Embryonic facial prominence (tissue), 1 donor: Measurements from ENCODE around the gene SRR.
"Not testable (repeated sequence)": the region's sequence is repeated elsewhere in the genome, so short reads cannot be mapped to it uniquely, and the experiment has no call there.

Source experiments
- DNase-seq: peaks from one replicate; pipeline ENCODE4 v3.0.0-alpha.2; 2016; ENCODE audit errors: extremely low spot score

The SRR gene

DNA sequence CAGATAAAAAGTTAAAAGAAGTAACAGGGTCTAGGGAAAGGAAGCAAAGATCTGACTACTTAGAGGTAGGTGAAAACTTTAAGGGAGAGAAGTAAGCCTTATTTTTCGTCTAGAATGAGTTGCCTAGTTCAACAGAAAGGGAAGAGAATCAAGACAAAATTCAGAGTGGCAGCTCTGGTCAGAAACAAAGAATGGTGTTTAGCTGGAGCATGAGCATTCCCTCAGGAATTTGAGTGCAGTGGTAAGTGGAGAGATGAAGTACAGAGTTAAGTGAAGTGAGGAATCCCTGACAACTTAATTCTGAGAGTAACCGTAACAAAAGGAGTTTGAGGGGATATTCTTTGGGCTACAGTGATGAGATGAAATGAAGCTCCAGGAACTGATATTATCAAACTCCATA, 11.7 kb upstream of the SRR start:
- DNase-seq: no peak

DNA sequence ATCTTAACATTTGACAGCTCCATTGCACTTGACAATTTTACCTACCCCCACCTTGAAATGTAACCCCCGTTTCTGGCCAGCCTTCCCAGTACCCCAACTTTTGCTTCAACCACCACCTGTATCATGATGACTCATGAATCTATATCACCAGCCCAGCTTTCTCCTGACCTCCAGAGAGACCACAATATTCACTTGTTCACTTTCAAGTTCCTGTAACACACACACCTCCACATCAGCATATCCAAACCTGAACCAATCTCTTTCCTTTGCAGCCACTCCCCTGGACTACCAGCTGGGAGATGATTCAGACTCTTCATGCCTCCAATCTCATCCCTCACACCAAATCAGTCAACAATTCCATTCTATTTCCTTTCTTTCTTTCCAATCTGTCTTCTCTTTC, 8.2 kb upstream of the SRR start:
- DNase-seq: no peak

DNA sequence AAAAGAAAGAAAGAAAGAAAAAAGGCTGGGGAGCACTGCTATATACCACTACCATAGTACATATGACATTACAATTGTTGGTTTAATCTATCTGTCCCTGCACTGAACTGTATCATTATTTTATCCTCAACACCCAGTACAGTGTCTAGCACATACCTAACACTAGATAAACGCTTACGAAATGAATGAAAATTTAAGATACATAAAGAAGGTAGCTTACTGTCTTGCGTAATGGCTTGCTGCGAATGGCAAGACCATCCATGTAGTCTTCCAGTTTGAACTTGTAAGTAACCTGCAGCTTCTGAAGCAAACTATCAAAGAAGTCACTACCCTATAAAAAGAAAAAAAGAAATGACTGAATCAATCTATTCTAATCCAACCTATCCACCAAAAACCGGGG, 6.7 kb upstream of the SRR start:
- no peak for DNase-seq

DNA sequence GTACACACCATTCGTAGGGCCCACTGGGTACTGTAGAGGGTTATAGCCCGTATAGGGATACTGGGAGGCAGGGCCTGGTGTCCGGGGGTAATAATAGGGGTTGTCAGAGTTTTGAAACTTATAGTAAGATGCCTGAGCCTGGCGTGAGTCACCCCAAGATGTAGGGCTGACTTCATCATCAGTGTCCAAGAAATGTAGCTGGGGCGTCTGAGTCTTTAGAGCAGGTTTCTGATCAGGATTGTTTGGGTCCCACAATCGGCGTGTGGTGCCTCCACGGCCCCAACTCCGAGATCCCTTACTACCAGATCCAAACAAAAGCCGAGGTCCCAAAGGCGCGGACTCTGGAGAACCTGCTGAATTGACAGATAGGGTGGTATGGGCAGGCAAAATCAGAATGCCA, 4.6 kb upstream of the SRR start:
- no peak for DNase-seq

DNA sequence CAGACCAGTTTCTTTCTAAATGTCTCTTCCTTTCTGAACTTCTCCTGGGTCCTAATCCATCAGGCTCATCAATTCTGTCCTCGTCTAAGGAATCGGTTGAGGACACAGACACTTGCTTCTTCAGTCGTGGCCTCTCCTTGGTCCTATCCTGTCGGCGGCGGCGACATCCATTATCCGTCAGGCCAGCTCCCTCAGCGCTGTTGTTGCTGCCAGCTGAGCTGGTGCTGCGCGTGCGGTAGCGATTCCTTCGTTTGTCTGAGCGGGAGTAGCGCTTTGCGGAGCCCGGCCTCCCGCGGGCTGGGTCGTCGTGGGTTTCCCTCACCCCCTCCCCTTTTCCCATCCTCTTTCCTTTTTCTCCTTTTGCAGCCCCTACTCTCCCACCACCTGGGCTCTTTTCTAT, 4.0 kb upstream of the SRR start:
- DNase-seq: no peak

DNA sequence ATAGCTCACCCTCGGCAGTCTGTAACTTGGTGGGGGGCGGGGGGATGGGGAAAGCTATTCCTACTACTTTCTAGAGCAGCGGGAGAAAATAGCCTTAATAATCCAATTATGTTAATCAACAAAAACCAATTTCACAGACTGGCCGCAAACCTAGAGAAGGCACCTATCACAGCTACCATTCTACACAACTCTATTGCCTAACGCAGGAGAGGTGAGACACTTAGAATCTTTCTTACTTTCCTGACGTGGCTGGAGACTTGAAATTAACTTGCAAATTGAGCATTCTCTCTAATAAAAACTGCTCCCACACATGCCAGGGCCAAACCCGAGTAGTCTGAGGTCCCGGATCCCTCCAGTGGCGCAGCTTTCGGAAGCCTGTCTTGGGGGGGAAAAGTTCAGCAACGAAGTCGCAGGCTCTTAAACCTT, 959 bp upstream of the SRR start:
- DNase-seq: no peak

DNA sequence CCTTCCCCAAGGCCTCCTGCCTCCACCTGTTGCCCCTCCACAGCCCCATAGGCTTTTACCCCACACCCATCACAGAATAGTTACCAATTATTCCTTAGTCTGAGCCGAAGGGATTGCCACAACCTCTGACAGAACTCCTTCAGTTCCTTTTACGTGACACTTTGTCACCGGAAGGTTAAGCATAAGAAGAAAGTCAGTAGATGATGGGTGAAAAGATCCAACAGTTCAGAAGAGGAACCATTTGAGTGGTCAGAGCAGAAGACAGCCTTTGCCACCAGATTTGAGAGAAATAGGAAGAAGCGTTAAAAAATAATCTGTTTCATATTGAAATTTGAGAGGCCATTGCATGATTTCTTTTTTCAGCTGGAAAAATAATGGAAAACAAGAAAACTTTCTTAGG, 1.2 kb downstream of the SRR start:
- no peak for DNase-seq

DNA sequence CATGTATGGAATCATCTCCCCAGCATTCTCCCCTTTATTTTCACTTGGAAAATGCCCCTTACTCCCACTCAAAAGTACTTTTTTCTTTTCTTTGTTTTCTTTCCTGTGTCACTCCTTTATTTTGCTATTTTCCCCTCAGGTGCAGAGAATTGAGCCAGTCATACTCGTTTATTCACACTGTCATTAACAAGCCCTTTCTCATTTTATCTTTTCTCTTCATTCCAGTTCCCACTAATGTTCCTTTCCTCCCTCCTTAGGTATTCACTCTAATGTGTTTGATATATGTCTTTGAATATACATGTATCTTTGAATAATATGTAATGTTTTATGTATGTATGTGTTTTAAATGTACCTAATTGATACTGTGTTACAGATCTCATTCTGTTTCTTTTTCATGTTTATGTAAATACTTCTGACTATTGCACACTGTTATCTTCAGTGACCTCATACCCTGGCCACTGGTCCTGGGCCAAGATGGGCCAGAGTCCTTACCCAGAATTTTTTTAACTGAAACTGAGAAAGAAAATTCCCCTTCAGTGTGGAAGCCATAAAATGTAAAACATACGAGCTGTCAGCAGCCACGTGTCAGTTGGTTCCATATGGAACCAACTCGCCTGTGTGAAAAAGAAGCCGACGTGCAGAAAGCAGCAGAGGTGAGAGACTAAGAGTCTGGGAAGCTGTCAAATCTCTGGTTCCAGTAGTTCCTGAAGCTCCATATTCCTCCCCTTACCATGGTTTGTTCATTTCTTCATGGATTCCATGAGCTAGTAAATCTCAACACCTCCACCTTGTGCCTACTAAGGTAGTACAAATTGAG, 5.8 kb downstream of the SRR start:
- DNase-seq: no peak

DNA sequence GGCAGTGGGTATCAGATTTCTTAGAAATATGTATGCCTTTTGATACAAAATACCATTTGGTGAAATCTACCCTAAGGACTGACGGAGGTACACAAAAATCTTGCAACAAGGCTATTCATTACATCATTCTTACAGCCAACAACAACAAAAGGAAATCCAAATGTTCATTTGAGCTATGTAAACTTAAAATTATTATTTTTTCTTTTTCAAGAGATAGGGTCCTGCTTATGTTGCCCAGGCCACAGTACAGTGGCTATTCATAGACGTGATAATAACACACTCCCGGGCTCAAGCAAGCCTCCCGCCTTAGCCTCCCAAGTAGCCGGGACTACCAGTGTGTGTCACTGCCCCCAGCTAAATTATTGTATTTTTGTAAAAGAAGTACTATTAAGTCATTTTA, 9.0 kb downstream of the SRR start:
- DNase-seq: no peak

DNA sequence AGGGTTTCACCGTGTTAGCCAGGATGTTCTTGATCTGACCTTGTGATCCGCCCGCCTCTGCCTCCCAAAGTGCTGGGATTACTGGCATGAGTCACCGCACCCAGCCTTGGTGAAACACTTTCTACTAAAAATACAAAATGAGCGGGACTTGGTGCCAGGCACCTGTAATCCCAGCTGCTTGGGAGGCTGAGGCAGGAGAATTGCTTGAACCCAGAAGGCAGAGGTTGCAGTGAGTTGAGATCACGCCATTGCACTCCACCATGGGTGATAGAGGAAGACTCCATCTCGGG, 13.1 kb downstream of the SRR start:
- not testable (repeated sequence) for DNase-seq

DNA sequence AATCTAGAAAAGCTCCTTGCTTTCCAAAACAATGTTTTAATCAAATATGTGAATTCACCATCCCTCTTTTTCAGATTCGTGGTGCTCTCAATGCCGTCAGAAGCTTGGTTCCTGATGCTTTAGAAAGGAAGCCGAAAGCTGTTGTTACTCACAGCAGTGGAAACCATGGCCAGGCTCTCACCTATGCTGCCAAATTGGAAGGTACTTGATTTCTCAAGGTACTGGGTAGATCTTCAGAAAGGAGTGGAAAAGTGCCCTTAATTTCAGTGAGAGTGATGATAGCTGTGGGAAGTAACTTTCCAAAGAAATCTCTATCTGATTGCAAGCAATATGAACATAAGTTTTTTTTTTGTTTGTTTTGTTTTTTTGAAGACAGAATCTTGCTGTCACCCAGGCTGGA, 14.0 kb downstream of the SRR start:
- DNase-seq: no peak

DNA sequence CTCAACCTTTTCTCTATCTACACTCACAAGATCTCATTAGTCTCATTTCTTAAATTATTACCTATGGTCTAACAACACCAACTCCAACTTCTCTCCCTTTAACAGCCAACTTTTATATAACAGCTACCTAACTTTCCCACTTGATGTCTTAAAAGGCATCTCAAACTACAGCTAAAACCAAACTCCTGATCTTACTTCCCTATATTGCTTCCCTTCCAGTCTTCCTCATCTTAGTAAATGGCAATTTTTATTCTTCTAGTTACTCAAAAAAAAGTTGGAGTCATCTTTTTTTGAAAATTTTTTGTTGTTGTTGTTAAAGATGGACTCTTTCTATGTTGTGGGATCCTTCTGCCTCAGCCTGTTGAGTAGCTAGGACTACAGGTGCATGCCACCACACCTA, 15.3 kb downstream of the SRR start:
- DNase-seq: no peak

DNA sequence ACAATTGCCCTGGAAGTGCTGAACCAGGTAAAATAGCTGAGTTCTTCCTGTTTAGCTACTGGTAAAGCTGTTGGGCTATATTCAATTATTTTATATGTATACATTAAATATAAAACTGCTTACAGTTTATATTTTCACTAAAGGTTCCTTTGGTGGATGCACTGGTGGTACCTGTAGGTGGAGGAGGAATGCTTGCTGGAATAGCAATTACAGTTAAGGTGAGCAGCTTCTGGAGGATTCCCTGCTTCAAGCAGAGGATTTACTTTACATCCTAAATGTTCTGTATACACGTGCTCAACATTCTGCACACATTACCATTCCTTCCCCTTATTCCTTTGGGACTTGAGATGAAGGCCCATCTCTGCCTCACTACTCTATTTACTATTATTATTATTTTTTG, 17.6 kb downstream of the SRR start:
- DNase-seq: no peak

DNA sequence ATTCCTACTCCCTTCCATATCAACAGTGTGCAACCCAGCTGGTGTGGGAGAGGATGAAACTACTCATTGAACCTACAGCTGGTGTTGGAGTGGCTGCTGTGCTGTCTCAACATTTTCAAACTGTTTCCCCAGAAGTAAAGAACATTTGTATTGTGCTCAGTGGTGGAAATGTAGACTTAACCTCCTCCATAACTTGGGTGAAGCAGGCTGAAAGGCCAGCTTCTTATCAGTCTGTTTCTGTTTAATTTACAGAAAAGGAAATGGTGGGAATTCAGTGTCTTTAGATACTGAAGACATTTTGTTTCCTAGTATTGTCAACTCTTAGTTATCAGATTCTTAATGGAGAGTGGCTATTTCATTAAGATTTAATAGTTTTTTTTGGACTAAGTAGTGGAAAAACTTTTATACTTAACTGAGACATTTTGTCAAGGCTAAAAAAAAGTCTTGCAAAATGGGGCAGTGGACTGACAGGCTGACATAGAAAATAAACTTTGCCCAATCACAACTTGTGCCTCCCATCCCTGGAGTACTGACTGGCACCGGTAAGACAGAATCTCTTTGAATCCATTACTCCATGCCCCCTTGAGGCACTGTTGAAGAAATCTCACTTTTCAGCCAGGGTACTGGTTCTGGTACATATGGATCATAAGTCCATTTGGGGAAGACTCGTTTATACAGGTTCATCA, 20.0 kb downstream of the SRR start:
- DNase-seq: no peak

DNA sequence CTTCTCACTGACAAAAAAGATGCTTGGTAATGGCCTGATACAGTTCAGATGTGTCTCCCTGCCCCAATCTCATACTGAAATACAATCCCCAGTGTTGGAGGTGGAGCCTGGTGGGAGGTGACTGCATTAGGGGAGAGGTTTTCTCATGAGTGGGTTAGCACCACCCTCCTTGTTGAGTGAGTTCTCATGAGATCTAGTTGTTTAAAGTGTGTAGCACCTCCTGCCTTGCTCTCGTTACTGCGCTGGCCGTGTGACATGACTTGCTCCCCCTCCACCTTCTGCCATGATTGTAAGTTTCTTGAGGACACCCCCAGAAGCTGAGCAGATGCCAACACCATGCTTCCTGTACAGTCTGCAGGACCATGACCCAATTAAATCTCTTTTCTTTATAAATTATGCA, 27.6 kb downstream of the SRR start:
- no peak for DNase-seq

DNA sequence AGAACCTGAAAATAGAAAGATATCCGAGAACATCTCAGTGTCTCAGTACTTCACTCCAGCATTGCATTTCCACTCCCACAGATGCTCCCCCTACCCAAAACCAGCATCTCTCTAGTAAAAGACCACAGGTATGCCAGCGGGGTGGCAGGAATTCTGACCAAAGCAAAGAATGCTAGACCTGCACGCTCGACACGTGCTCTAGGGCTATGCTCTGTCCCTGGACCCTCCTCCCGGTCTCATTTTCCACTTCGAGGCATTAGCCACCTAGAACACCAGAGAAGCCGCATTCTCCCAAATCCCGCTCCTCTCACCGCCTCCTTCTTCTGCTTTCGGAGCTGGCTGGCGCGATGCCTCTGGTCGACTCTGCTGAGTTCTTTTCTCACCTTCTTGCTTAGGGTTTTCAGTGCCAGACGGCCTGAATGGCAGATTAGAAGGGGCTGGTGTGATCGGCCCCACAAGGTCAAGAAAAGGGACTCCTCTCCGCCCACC, 32.0 kb downstream of the SRR start:
- DNase-seq: no peak

DNA sequence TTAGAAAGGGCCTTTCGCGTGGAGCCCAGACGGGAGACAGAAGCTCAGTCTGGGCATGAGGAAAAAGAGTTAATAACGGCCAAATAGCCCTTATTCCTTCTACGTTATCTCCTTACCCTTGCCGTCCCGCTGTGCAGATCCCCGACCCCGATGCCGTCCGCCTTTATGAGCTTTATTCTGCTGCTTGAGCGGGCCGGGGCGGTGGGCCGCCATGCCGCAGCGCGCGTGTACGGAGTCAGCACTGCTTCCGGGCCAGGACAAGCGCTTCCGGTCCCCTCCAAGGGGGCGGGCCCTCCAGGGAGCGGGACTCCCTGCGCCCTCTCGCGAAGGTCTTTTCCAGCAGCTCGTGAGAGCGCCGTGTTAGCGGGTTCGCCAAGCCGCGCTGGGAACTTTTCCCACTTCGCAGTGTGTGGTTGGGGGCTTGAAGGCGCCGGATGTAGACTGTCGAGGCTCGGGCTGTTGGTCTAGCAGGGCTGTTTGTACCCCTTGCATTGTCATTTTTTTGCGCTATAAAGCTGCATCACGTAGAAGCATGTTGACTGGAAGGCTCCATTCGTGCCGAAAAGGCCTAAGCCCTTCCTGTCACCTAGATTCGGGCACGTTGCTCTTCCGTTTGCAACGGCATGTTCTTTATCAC, 32.6 kb downstream of the SRR start, which contains the start of gene TSR1:
TSR1 (minus strand) TSS at position 243 of the 637 bp plus-strand sequence; CDS start at position 213, 30 bp downstream.
- DNase-seq: peak; percentile 86

DNA sequence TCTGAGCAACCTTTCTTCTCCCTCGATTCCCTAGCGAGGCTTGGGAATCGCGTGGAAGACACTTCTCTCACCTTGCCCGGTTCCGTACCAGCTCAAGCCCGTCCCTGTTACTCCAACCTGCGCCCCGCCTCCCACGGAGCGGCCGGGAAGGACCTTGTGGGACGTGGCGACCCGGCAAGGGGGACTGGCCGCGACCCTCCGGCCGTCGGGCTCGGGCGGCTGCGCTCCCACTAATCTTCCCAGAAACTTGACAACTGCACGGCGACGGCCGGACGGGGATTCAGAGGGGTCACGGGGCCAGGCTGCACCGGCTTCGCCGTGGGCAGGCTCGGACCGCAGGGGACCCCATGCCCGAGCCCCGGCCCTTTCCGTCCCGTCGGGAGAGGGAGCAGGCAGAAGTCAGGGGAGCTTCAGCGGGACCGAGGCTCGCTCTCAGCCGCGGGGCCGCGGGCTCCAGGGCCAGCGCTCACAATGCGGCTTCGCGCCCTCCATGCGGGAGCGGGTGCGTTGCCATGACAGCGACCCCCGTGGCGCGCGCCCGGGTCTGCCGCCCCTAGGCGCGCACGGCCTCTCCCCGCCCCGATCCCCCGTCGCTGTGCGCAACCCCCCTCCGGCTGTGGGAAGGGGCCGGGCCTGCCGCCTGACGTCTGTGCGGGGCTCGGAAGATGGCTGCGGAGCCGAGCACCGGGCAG, 33.2 kb downstream of the SRR start, which contains the start of gene SGSM2:
SGSM2 (plus strand) TSS at position 650 of the 692 bp plus-strand sequence. CDS start 188 bp downstream, outside the sequence.
- DNase-seq: peak; percentile 59

DNA sequence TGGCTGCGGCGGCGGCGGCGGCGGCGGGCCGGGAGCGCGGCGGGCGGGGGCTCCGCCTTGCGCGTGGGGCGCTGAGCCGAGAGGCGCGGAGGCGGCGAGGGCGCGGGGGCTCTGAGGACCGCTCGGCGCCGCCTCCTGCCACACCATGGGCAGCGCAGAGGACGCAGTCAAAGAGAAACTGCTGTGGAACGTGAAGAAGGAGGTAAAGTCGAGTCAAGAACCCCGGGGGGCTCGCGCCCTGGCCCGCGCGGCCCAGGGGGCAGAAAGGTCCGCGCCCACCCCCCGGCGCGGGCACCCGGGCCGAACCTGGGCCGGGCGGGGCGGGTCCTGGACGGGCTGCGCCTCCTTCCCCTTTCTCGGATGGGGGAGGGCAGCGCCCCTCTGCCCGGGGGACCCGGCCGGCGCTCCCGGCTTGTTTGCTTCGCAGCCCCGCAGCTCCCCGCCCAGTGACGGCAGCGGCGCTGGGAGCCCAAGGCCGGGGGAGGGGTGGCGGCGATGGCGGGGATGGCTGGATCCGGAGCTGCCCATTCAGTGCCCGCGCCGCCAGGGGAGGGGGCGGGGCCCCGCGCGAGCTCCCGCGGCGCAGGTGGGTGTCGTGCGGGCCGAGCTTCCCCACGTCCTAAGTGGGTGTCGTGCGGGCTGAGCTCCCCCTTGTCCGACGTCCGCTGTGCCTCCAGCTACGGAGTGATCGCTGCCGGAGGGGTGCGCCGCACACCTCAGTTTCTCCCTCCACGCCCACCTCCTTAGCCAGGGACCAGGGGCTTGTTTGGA, 34.0 kb downstream of the SRR start:
- DNase-seq: no peak

DNA sequence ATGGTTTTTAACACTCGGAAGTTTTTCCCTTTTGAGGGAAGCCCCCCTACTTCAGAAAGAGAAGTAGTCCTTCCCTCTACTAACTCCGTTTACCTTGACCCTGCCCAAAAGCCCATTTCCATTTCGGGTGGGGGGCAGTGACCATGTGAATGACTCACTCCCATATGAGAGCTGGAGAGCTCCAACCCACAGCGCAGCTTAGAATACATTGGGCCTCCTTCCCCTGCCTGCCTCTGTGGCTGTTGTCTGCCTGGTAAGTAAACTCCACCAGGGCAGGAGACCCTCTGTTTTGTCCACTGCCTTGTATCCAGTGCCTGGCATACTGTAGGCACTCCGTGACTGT, 34.5 kb downstream of the SRR start:
- no peak for DNase-seq

DNA sequence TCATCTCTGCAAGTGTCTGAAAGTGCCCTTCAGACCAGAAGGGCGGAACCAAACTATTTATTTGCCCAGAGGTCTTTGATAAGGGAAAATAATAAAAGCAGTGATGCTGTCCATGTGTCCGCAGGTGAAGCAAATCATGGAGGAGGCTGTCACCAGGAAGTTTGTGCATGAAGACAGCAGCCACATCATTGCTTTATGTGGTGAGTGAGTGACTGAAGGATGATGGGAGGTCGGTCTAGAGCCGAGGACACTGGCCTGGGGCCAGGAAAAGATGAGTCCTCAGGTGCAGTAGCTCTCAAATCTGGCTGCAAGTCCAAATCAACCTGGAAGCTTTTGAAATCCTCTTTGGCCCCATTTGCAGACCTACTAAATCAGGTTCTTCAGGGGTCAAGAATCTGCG, 39.7 kb downstream of the SRR start:
- no peak for DNase-seq

DNA sequence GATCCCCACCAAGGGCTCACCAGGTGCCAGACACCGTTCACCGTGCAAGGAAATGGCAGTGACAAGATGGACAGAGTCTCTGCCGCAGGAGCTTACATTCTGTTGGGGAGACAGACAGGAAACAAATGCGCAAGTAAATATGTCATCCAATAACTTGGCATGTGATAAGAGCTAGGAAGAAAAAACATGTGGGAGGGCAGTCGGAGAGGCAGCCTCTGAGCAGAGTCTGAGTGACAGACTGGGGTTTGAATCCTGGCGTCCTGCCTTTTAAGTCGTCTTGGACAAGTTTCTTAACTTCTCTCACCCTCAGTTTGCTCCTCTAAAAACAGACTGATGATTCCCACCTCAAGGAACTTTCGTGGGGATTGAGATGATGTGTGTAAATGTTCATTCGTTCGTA, 40.8 kb downstream of the SRR start:
- no peak for DNase-seq
